ENCODE measurements around the gene CFL1. TPM values are rescaled to one million over a fixed set of nuclear protein-coding genes. Genes with fewer than 3 reads are reported as not detected.

Gene CFL1
- polyA plus RNA-seq, 1 of the 3 experiments (the other 2 are of a cell fraction): 4,252 TPM

DNA sequence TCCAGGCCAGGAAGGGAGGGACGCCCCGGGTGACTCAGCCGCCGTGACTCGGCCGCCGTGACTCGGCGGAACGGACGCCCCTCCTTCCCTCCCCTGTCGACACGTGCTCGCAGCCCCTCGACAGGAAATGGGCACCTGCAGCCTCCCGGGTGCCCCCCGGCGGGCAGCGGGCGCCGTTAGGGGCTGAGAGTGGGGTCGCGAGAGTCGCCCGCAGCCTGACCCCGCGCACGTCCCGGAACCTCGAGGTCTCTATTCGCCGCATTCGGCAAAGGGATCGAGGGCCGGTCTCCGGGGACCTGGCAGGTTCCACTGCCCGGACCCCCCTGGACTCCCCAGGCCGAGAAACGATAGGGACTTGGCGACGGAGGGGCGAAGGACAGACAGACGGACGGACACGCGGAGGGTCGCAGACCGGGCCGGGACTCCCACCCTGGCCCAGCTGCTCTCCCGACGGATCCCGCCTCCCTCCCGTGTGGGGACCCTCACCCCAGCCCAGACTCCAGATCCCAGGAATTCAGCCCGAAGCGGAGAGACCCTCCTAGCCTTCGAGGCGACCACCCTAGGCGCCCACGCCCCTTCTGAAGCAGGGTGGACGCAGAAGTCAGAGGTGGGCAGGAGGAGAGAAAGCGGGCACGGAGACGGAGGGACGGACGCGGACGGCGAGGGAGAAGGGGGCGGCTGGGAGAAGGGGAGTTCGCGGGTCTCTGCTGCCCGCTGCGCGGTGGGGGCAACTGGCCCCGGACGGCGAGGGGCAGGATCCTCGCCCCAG, 41.6 kb upstream of the CFL1 start (continued):
- TF ChIP-seq, protein P1, sequence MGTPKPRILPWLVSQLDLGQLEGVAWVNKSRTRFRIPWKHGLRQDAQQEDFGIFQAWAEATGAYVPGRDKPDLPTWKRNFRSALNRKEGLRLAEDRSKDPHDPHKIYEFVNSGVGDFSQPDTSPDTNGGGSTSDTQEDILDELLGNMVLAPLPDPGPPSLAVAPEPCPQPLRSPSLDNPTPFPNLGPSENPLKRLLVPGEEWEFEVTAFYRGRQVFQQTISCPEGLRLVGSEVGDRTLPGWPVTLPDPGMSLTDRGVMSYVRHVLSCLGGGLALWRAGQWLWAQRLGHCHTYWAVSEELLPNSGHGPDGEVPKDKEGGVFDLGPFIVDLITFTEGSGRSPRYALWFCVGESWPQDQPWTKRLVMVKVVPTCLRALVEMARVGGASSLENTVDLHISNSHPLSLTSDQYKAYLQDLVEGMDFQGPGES (IDR thresholded peaks at IDR 0.05; ENCODE audit: low read depth, low read length): no peak
- TF ChIP-seq FOXM1 (IDR thresholded peaks at IDR 0.05; ENCODE audit: low read depth): peak; percentile 57
- TF ChIP-seq TEAD4 (IDR thresholded peaks at IDR 0.05; ENCODE audit: borderline replicate concordance, insufficient read depth): 0 out of 2 replicates have a peak, but pooled peaks have one; percentile 40
- no peak for TF ChIP-seq MXI1 (IDR thresholded peaks at IDR 0.05; ENCODE audit: low read depth, low read length)
- TF ChIP-seq NRF1 (IDR thresholded peaks at IDR 0.05; ENCODE audit: low read depth, low read length): no peak
- TF ChIP-seq, protein P2, sequence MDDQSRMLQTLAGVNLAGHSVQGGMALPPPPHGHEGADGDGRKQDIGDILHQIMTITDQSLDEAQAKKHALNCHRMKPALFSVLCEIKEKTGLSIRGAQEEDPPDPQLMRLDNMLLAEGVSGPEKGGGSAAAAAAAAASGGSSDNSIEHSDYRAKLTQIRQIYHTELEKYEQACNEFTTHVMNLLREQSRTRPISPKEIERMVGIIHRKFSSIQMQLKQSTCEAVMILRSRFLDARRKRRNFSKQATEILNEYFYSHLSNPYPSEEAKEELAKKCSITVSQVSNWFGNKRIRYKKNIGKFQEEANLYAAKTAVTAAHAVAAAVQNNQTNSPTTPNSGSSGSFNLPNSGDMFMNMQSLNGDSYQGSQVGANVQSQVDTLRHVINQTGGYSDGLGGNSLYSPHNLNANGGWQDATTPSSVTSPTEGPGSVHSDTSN (IDR thresholded peaks at IDR 0.05): no peak
- TF ChIP-seq, protein P3, sequence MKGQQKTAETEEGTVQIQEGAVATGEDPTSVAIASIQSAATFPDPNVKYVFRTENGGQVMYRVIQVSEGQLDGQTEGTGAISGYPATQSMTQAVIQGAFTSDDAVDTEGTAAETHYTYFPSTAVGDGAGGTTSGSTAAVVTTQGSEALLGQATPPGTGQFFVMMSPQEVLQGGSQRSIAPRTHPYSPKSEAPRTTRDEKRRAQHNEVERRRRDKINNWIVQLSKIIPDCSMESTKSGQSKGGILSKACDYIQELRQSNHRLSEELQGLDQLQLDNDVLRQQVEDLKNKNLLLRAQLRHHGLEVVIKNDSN (IDR thresholded peaks at IDR 0.05; ENCODE audit: borderline replicate concordance, low read depth): peak; percentile 56; the same call in 1 of the 2 replicates

DNA sequence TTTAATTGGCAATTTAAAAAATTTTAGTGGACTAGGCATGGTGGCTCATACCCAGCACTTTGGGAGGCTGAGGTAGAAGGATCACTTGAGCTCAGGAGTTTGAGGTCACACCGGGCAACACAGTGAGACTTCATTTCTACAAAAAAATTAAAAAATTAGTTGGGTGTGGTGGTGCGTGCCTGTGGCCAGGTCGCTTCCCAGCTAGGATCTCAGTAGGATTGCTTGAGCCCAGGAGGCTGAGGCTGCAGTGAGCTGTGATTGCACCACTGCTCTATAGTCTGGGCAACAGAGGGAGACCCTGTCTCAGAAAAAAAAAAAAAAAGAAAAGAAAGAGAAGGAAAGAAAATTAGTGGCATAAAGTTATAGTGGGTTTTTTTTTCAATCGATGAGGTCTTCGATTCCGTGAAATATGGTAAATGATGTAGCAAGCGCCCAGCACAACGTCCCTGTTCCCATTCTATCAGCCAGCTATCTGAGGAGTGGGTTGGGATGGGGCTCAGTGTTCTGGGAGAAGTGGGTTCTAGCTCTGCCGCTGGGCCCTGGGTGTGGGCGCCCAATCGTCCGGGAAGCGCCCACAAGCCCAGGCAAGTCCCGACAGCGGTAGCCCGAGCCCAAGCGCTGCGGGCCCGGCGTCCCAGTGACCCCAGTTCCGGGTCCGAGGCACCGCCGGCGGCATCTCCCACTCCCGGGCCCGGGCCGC, 40.8 kb upstream of the CFL1 start:
- no peak for DNase-seq
- POLR2A ChIA-PET: no interaction called here
- peak overlapping the region; percentile 59 to 82 for H3K4me3 ChIP-seq (ENCODE audit: low read depth in 2 of 2, low read length in 1 of 2)
- peak overlapping the region in 1 of 2 experiments; percentile 95; a peak in 3 of 4 replicates for H3K27ac ChIP-seq (ENCODE audit: low read depth in 2 of 2, low read length in 1 of 2)
- peaks cover 64% of the 10 kb centered on the region for H3F3A ChIP-seq (replicated peaks; ENCODE audit: insufficient read depth)
- no peaks in the 10 kb centered on the region for H3K9me2 ChIP-seq
- peaks cover 0 to 35% of the 10 kb centered on the region in 2 experiments for H3K36me3 ChIP-seq (replicated peaks in 1 of 2; ENCODE audit: control insufficient read depth in 1 of 2, insufficient read depth in 2 of 2, low read length in 1 of 2)
- 27% methylated on average over 8 of the region's 28 CpGs for WGBS (ENCODE audit: low lambda C conversion rate)
- H2AFZ ChIP-seq (ENCODE audit: low read depth): no peak overlapping the region
- peaks cover 53% of the 10 kb centered on the region for H4K20me1 ChIP-seq (ENCODE audit: insufficient read depth)
- H3K27me3 ChIP-seq (ENCODE audit: insufficient read depth): no peaks in the 10 kb centered on the region
- TF ChIP-seq ELF1 (IDR thresholded peaks at IDR 0.05) (peak; percentile 64; the same call in 1 of the 2 replicates), TAF1 (IDR thresholded peaks at IDR 0.05; ENCODE audit: borderline replicate concordance, low read depth, low read length) (peak; percentile 40; the same call in 1 of the 2 replicates), POLR2AphosphoS5 (IDR thresholded peaks at IDR 0.05; ENCODE audit: low read depth, low read length) (no peak; the same call in 1 of the 2 replicates)
- TF ChIP-seq, protein P4, sequence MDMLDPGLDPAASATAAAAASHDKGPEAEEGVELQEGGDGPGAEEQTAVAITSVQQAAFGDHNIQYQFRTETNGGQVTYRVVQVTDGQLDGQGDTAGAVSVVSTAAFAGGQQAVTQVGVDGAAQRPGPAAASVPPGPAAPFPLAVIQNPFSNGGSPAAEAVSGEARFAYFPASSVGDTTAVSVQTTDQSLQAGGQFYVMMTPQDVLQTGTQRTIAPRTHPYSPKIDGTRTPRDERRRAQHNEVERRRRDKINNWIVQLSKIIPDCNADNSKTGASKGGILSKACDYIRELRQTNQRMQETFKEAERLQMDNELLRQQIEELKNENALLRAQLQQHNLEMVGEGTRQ (IDR thresholded peaks at IDR 0.05; ENCODE audit: borderline replicate concordance, low read depth, low read length): no peak
- peaks cover 6 to 47% of the 10 kb centered on the region in 2 experiments; a peak in 3 of 4 replicates for H3K4me1 ChIP-seq (ENCODE audit: control insufficient read depth in 1 of 2, insufficient read depth in 2 of 2, low read depth in 1 of 2, low read length in 1 of 2)
- no peaks in the 10 kb centered on the region for H3K9me3 ChIP-seq
- CTCF ChIA-PET: interaction anchor here (0.6 to 4.6 kb wide), 5 partner anchors 10 to 67 kb away, joined by 3 to 36 read pairs (median 20); partner anchors contain the start of genes CCDC85B and FIBP
- H3K9ac ChIP-seq: peak overlapping the region; percentile 97
- peak overlapping the region; percentile 89 for H3K4me2 ChIP-seq
- H3K79me2 ChIP-seq (ENCODE audit: insufficient read depth): peaks cover 87% of the 10 kb centered on the region

Data from SK-N-SH (cell line).